GM21526 (cell line): ENCODE measurements around the gene RANBP3.

Experiments used
- ATAC-seq: cut with Tn5 transposase; IDR thresholded peaks from one replicate; pipeline ENCODE4 v1.9.1; 2021; ENCODE audit warnings: moderate library complexity; ENCODE audit not compliant: unreplicated experiment, low FRiP score

Gene RANBP3

DNA sequence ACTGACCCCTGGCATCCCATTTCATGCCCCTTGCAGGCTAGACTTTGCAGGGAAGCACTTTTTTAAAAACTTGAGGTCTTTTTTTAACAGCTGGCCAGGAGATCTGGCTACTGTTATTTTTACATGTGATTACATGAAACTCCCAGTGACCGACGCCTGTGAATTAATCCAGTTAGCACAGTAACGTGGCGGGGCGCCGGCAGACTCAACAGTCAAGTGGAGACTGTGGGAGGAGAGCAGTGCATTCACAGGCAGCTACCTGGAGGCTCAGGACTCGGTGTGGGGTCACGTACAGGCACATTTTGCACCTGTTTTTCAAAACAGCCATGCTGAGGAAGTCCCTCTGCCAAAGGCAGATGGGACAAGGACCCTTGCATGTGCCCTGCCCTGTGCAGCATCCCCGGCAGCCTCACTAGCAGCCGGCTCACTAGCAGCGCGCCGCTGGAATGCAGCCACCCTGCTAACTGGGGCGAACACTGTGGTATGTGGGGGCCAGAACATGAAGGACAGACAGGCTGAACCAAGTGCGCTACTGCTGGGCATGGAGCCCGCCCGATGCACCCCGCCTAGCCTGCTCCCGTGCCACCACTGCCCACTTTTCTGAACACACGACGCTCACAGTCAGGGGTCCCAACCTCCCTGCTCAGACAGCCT lies 45.2 kb downstream of the RANBP3 start:
- no peak for ATAC-seq

GRCh38 chr19:5932146-5932545 lies 45.8 kb downstream of the RANBP3 start:
- ATAC-seq: no peak

DNA sequence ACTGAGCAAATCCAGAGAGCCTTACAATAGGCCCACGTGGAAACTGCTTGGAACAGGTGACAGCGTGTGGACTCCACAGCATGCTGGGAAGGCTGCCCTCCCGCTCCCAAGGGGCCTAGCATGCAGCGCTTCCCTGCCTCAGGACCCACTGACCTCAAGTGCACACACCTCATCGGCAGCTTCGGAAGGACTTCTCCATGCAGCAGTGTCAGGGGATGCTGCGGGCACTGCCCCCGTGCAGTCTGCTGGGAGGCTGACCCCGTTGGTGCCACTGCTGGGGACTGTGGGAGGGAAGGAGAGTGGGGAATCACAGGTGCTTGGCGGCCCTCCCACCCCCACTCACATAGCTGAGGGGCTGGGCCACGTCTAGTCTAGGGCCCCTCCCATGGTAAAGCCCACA lies 46.7 kb downstream of the RANBP3 start:
- ATAC-seq: no peak

GRCh38 chr19:5929625-5930024 lies 48.3 kb downstream of the RANBP3 start:
- no peak for ATAC-seq

- no peak for ATAC-seq
Measured at GRCh38 chr19:5929179-5929578, 48.8 kb downstream of the RANBP3 start.

DNA sequence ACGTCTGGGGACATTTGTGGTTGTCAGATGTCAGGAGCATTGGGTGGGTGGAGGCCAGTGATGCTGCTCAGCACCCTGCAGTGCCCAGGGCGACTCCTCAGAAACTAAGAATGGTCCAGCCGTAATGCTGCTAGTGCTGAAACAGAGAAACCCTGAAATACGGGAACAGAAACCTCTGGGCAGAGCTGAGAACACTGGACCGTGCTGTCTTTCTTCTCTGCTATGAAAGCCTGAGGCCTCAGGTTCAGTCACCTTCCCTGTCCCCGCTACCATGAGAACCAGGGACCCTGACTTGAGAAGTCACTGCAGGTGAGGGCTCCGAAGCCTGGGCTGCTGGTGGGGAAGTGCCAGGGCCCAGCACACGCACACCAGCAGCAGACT lies 50.5 kb downstream of the RANBP3 start:
- no peak for ATAC-seq

- ATAC-seq: no peak
Measured at GRCh38 chr19:5926641-5927440, 51.1 kb downstream of the RANBP3 start.

GRCh38 chr19:5925830-5926427 lies 52.0 kb downstream of the RANBP3 start:
- no peak for ATAC-seq

- no peak for ATAC-seq
Measured at GRCh38 chr19:5923356-5923755, 54.6 kb downstream of the RANBP3 start.

- no peak for ATAC-seq
Measured at GRCh38 chr19:5922161-5922545, 55.8 kb downstream of the RANBP3 start.

DNA sequence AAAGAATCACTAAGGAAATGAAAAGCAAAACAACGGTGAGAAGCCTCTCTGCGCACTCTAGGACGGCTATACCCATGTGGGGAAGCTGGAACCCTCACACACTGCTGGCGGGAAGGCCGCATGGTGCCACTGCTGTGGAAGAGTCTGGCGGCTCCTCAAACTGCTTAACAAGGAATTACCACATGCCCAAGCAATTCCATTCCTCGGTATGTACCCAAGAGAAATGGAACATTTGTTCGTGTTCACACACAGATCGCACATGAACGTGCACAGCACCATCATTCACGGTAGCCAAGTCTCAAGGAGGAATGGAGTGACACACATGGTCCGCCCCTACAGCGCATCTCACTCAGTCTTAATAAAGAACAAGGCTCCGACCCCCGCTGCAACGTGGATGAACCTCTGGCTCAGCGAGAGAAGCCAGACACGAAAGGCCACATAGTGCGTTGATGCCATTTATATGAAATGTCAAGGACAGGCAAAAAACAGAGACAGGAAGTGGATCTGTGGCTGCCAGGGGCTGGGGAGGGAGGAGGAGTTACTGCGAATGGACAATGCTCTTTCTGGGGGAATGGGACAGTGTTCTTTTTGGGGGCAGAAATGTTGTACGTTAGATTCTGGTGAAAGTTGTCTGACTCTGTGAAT lies 56.3 kb downstream of the RANBP3 start:
- no peak for ATAC-seq

- ATAC-seq: no peak
Measured at GRCh38 chr19:5918463-5919079, 59.4 kb downstream of the RANBP3 start.

GRCh38 chr19:5917431-5918107 lies 60.4 kb downstream of the RANBP3 start:
- no peak for ATAC-seq

DNA sequence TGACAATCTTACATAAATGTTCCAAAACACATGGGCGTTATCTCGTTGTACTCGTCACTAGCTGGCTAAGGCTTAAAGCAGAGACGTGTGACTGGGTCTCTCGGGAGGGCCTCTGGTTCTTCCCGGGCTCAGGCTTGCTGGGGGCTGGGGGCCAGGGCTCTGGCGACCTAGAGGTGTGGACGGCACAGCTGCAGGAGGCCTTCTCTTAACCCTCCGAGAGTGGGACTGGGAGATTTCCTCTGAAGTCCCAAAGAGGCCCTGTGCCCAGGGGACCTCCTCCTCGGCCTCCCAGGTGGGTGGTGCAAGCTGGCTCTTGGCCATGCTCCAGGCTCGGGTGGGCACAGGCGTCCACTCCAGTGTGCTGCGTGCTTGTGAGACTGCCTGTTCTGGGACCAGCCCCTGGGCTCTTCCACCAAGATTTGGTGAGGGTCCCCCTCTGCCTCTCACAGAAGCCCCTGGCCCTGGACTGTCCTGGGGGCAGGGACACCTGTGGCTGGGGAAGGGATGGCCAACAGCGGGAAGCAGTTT lies 61.7 kb downstream of the RANBP3 start:
- ATAC-seq: no peak

DNA sequence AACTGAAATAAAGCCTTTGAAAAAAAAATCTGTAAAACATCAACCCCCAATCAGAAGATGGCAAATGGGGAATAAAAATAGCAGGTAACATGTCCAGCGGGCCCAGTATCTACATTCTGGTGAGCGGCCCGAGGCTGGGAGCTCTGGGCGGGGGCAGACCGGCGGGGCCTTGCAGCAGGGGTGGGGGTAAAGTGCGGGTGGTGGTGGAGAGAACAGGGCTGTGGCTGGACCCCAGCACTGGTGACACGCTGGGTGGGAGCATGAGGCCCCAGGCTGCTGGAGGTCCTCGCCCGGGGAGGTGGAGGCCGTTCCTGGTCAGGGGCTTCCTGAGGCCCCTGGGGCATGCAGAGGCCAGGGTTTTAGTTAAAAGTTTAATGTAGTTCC lies 62.2 kb downstream of the RANBP3 start:
- ATAC-seq: no peak

- ATAC-seq: no peak
Measured at GRCh38 chr19:5914946-5915781, 62.8 kb downstream of the RANBP3 start.

- ATAC-seq: no peak
Measured at GRCh38 chr19:5914358-5914774, 63.6 kb downstream of the RANBP3 start.

DNA sequence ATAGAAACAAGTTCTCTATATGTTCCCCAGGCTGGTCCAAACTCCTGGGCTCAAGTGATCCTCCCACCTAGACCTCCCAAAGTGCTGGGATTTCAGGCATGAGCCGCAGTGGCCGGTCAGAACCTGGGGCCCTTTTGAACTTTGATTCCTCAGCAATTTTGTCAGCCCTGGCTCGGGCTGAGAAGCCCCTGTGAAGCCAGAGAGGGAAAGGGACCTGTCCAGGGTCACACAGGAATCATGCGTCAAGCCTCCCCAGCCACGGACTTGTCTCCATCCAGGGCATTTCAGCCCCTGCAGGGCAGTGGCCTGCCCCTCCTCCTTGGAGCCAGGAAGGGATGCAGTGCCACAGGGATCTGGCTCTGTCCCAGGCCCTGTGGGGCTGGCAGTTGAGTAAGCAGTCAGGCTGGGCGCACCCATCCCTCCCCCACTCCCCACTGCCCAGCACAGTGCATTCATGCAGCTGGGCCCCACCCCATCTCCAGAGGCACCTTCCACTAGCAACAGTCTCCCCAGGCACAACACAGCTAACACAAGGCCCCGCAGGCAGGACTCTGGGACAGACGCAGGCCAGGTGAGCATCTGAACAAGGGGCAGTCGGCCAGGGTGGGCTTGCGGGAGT lies 64.1 kb downstream of the RANBP3 start, which contains the start of gene CAPS:
Gene CAPS, plus strand, starts transcription at position 516 of the 619 bp plus-strand sequence. CDS start 153 bp downstream, outside the sequence.
- no peak for ATAC-seq

- no peak for ATAC-seq
Measured at GRCh38 chr19:5911366-5911765, 66.6 kb downstream of the RANBP3 start.
